ENCODE data around the gene PTPRG. TPM values are rescaled to one million over a fixed set of nuclear protein-coding genes. Genes with fewer than 3 reads are reported as not detected.

The PTPRG gene
- total RNA-seq, 2 donors from 2014 or later, result 76.5 to 108 TPM

- no peak for TF ChIP-seq CTCF (conservative IDR thresholded peaks at IDR 0.05)
- no peak overlapping the region for H3K27ac ChIP-seq (ENCODE audit: low read depth, low read length)
- H3K4me1 ChIP-seq (ENCODE audit: control insufficient read depth, insufficient read depth, low read length), result no peaks in the 10 kb centered on the region
- H3K27ac Mint-ChIP-seq, result no peak overlapping the region
- DNase-seq, result no peak
- WGBS, 2 experiments (ENCODE audit: insufficient coverage in 1 of 2, insufficient read length in 1 of 2), result 19% methylated on average over 1 of the region's 2 CpGs; no CpG with 5 or more reads in 1 of the 2 experiments
- no peak overlapping the region for H3K9ac ChIP-seq (ENCODE audit: extremely low read depth, low read length, poor library complexity, severe bottlenecking)
- H3K9me3 Mint-ChIP-seq, result no peaks in the 10 kb centered on the region
- H3K4me3 ChIP-seq (ENCODE audit: low read length), result no peak overlapping the region
- H3K4me1 Mint-ChIP-seq, result peaks cover 48% of the 10 kb centered on the region
- H3K36me3 Mint-ChIP-seq (ENCODE audit: low read depth), result no peaks in the 10 kb centered on the region
- no peak overlapping the region for H3K4me3 Mint-ChIP-seq
- H3K27me3 Mint-ChIP-seq (ENCODE audit: insufficient read depth), result peaks cover 5% of the 10 kb centered on the region
- no peaks in the 10 kb centered on the region for H3K27me3 ChIP-seq (ENCODE audit: control insufficient read depth, insufficient read depth, low read length, poor library complexity, severe bottlenecking)
- no peaks in the 10 kb centered on the region for H3K9me3 ChIP-seq (ENCODE audit: control insufficient read depth, low read length)
- no peaks in the 10 kb centered on the region for H3K36me3 ChIP-seq (ENCODE audit: control insufficient read depth, insufficient read depth, low read length)
Measured at GRCh38 chr3:61531528-61531927, 29.8 kb upstream of the PTPRG start.

- H3K4me1 Mint-ChIP-seq, result peaks cover 61% of the 10 kb centered on the region
- DNase-seq, result peak; percentile 60
- H3K9me3 Mint-ChIP-seq, result no peaks in the 10 kb centered on the region
- H3K27ac ChIP-seq (ENCODE audit: low read depth, low read length), result no peak overlapping the region
- no peak overlapping the region for H3K4me3 Mint-ChIP-seq
- H3K9me3 ChIP-seq (ENCODE audit: control insufficient read depth, low read length), result no peaks in the 10 kb centered on the region
- no peaks in the 10 kb centered on the region for H3K36me3 ChIP-seq (ENCODE audit: control insufficient read depth, insufficient read depth, low read length)
- TF ChIP-seq CTCF (conservative IDR thresholded peaks at IDR 0.05), result no peak
- no peak overlapping the region for H3K4me3 ChIP-seq (ENCODE audit: low read length)
- H3K27me3 Mint-ChIP-seq (ENCODE audit: insufficient read depth), result no peaks in the 10 kb centered on the region
- peaks cover 5% of the 10 kb centered on the region for H3K4me1 ChIP-seq (ENCODE audit: control insufficient read depth, insufficient read depth, low read length)
- no peaks in the 10 kb centered on the region for H3K36me3 Mint-ChIP-seq (ENCODE audit: low read depth)
- no peak overlapping the region for H3K9ac ChIP-seq (ENCODE audit: extremely low read depth, low read length, poor library complexity, severe bottlenecking)
- H3K27ac Mint-ChIP-seq, result no peak overlapping the region
- 89% methylated on average over 10 to 13 of the region's 13 CpGs for whole genome bisulfite sequencing, 2 experiments (ENCODE audit: insufficient coverage in 1 of 2, insufficient read length in 1 of 2)
- no peaks in the 10 kb centered on the region for H3K27me3 ChIP-seq (ENCODE audit: control insufficient read depth, insufficient read depth, low read length, poor library complexity, severe bottlenecking)
Measured at GRCh38 chr3:61532739-61533500, 28.5 kb upstream of the PTPRG start.

GRCh38 chr3:61535826-61536225 lies 25.5 kb upstream of the PTPRG start:
- H3K36me3 ChIP-seq (ENCODE audit: control insufficient read depth, insufficient read depth, low read length), result no peaks in the 10 kb centered on the region
- H3K27ac ChIP-seq (ENCODE audit: low read depth, low read length), result no peak overlapping the region
- H3K9me3 ChIP-seq (ENCODE audit: control insufficient read depth, low read length), result no peaks in the 10 kb centered on the region
- Mint-ChIP-seq H3K27me3 (ENCODE audit: insufficient read depth) (no peaks in the 10 kb centered on the region), H3K27ac (no peak overlapping the region), H3K4me3 (no peak overlapping the region), H3K9me3 (no peaks in the 10 kb centered on the region), H3K36me3 (ENCODE audit: low read depth) (no peaks in the 10 kb centered on the region), H3K4me1 (peaks cover 54% of the 10 kb centered on the region)
- no peaks in the 10 kb centered on the region for H3K27me3 ChIP-seq (ENCODE audit: control insufficient read depth, insufficient read depth, low read length, poor library complexity, severe bottlenecking)
- H3K4me3 ChIP-seq (ENCODE audit: low read length), result no peak overlapping the region
- DNase-seq, result no peak
- WGBS, 2 experiments (ENCODE audit: insufficient coverage in 1 of 2, insufficient read length in 1 of 2), result 82 to 92% methylated on average over 3 of the region's 3 CpGs
- TF ChIP-seq CTCF (conservative IDR thresholded peaks at IDR 0.05), result no peak
- H3K9ac ChIP-seq (ENCODE audit: extremely low read depth, low read length, poor library complexity, severe bottlenecking), result no peak overlapping the region
- H3K4me1 ChIP-seq (ENCODE audit: control insufficient read depth, insufficient read depth, low read length), result peaks cover 5% of the 10 kb centered on the region
